ENCODE results near the gene RASGRF2.

RASGRF2 gene

GRCh38 chr5:80959768-80960442 lies at the start of gene RASGRF2:
RASGRF2 (plus strand) TSS chr5:80960363; CDS start chr5:80960739, 376 bp downstream.
- no peak for FAIRE-seq
- DNase-seq (ENCODE audit: insufficient read length, low spot score): peak; percentile 65

GRCh38 chr5:80912479-80912878 lies 47.7 kb upstream of the RASGRF2 start:
- no peak for TF ChIP-seq CTCF (IDR thresholded peaks at IDR 0.05; ENCODE audit: insufficient read depth, missing control alignments)
- FAIRE-seq: no peak

More at GRCh38 chr5:80959768-80960442, at the start of gene RASGRF2:
- TF ChIP-seq CTCF (IDR thresholded peaks at IDR 0.05; ENCODE audit: insufficient read depth, missing control alignments): no peak

GRCh38 chr5:80915716-80916115 lies 44.4 kb upstream of the RASGRF2 start:
- no peak for FAIRE-seq
- TF ChIP-seq CTCF (IDR thresholded peaks at IDR 0.05; ENCODE audit: insufficient read depth, missing control alignments): no peak

More at GRCh38 chr5:80912479-80912878, 47.7 kb upstream of the RASGRF2 start:
- DNase-seq (ENCODE audit: insufficient read length, low spot score): no peak

GRCh38 chr5:80916676-80917075 lies 43.5 kb upstream of the RASGRF2 start:
- FAIRE-seq: no peak
- no peak for TF ChIP-seq CTCF (IDR thresholded peaks at IDR 0.05; ENCODE audit: insufficient read depth, missing control alignments)
- no peak for DNase-seq (ENCODE audit: insufficient read length, low spot score)

More at GRCh38 chr5:80915716-80916115, 44.4 kb upstream of the RASGRF2 start:
- DNase-seq (ENCODE audit: insufficient read length, low spot score): no peak

GRCh38 chr5:80917631-80918030 lies 42.5 kb upstream of the RASGRF2 start:
- no peak for DNase-seq (ENCODE audit: insufficient read length, low spot score)
- TF ChIP-seq CTCF (IDR thresholded peaks at IDR 0.05; ENCODE audit: insufficient read depth, missing control alignments): no peak
- no peak for FAIRE-seq

GRCh38 chr5:80919678-80920196 lies 40.4 kb upstream of the RASGRF2 start:
- FAIRE-seq: no peak
- DNase-seq (ENCODE audit: insufficient read length, low spot score): no peak
- TF ChIP-seq CTCF (IDR thresholded peaks at IDR 0.05; ENCODE audit: insufficient read depth, missing control alignments): no peak

- FAIRE-seq (no peak), DNase-seq (ENCODE audit: insufficient read length, low spot score) (no peak)
- no peak for TF ChIP-seq CTCF (IDR thresholded peaks at IDR 0.05; ENCODE audit: insufficient read depth, missing control alignments)
Observed at GRCh38 chr5:80920333-80920732, 39.8 kb upstream of the RASGRF2 start.

Data from D721Med (cell line).